Measurements from ENCODE around the gene LGALS9B.
"Not testable (repeated sequence)": the region's sequence is repeated elsewhere in the genome, so short reads cannot be mapped to it uniquely, and the experiment has no call there.

LGALS9B gene

DNA sequence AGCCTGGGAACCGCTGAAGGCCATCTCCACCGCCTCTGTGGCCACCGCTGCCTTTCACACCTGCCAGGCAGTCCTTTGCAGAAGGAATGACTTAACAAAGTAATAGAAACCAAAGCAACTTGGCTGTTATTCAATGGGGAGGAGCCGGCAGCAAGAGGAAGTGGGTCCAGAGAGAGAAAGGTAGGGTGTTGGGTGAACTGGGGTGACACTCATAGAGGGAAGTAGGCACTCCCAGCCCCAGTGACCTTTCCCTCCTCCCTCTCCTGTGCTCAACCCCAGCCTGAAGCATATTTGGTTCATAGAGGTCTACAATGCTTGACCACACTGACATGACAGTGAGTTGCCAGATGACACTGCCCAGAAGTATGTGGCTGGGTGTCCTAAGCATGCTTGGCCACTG, at the start of gene LGALS9B:
TSS of gene LGALS9B (minus strand) at position 93 of the 400 bp plus-strand sequence. CDS start at position 24, 69 bp downstream.
- DNase-seq (ENCODE audit: low read depth); H3K4me3 ChIP-seq (ENCODE audit: low read depth, low read length); in situ Hi-C loops (cut with HindIII; ENCODE audit: low sequenced_read_pairs): not testable (repeated sequence)

DNA sequence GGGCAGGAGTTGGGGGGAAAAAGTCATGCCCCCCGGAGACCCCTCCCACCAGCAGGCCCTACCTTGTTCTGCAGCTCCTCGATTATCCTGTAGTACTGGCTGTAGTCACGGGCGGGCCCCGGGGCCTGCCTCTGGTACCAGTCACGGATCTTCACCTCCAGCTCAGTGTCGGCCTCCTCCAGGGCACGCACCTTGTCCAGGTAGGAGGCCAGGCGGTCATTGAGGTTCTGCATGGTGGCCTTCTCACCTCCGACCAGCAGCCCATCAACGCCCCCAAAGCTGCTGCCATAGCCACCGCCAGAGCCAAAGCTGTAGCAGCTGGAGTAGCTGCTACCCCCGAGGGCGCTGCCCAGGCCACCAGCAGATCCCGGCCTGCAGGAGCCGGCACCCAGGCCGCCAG, 49.6 kb upstream of the LGALS9B start:
- H3K4me3 ChIP-seq (ENCODE audit: low read depth, low read length); DNase-seq (ENCODE audit: low read depth); in situ Hi-C loops (cut with HindIII; ENCODE audit: low sequenced_read_pairs): not testable (repeated sequence)

DNA sequence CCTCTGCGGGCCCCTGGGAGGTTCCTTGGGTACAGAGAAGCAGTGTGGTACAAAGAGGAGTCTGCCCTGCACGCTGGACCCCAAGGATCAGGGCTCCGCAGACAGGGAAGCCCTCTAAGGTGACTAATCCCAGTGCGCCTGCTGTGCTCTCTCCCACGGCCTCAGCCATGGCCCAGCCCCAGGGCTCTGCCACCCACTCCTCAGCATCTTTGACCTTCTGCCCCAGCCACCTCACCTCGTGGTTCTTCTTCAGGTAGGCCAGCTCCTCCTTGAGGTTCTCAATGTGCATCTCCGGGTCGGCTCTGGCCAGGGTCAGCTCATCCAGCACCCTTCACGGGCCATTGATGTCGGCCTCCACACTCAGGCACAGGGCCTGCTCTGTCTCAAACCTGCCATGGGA, 47.8 kb upstream of the LGALS9B start:
- H3K4me3 ChIP-seq (ENCODE audit: low read depth, low read length); in situ Hi-C loops (cut with HindIII; ENCODE audit: low sequenced_read_pairs); DNase-seq (ENCODE audit: low read depth): not testable (repeated sequence)

DNA sequence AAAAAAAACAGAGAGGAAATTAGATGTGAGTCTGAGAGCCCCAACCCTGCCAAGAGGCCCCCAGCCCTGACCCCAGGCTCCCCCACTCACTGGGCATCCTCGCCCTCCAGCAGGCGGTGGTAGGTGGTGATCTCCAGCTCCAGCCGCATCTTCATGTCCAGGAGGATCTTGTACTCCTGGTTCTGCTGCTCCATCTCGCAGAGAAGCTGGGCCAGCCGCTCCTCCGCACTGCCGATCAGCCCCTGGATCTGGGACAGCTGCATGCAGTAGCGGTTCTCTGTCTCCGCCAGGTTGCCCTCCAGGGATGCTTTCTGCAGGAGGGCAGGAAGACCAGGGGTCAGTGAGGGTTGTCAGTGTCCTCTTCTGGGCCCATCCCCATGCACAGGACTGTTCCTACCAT, 46.2 kb upstream of the LGALS9B start:
- in situ Hi-C loops (cut with HindIII; ENCODE audit: low sequenced_read_pairs); H3K4me3 ChIP-seq (ENCODE audit: low read depth, low read length); DNase-seq (ENCODE audit: low read depth): not testable (repeated sequence)

DNA sequence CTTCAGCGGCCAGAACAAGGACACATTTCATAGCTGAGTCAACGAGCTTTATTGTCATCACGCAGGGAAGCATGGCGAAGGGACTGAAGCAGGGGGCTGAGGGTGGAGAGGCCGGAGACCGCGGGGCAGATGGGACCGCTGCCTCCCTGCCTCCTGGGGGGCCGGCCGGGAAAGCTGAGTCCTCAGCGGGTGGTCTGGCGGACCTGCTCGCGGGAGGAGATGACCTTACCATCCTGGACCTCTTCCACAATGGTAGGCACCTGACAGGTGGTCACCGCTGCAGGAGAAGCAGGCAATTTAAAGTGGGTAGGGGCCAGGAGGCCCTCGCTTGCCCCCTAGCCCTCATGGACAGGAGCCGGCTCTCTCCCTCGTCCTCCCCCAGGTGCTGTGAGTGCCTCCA, 45.0 kb upstream of the LGALS9B start:
- H3K4me3 ChIP-seq (ENCODE audit: low read depth, low read length); DNase-seq (ENCODE audit: low read depth); in situ Hi-C loops (cut with HindIII; ENCODE audit: low sequenced_read_pairs): not testable (repeated sequence)

DNA sequence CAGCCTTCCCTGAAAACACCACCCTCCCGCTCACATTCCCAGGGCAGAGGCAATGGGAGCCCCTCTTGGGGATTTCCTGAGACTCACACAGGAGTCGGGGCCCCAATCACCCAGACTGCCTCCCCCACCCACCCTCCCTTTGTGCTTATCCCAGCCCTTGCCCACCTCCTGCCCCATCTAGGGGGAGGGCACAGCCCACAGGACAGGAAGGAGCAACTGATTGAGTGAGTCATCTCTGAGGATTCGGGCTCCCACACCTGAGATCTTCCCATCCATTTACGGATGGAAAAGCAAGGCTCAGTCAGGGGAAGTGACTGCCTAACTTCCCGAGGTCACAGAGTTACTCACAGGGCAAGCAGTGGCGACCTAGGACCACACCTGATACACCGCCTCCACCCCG, 44.4 kb upstream of the LGALS9B start:
- DNase-seq (ENCODE audit: low read depth); in situ Hi-C loops (cut with HindIII; ENCODE audit: low sequenced_read_pairs); H3K4me3 ChIP-seq (ENCODE audit: low read depth, low read length): not testable (repeated sequence)

DNA sequence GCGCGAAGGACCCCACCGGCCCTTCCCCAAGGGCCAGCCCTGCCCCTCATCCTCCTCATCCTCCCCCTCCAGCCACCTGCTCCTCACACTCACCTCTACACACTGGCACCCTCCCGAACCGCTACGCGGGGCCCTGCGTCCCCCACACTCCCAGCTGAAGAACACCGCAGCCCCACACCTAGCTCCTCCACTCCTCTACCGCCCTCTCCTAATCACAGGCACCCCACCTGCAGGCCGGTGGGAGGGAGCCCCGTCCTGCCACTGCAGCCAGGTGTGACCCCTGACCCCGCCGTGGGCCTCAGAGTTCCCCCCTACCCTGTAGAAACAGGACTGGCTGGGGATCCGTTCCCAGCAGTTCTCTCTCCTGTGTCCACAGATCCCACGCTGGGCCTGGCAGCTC, 38.0 kb upstream of the LGALS9B start:
- H3K4me3 ChIP-seq (ENCODE audit: low read depth, low read length); DNase-seq (ENCODE audit: low read depth); in situ Hi-C loops (cut with HindIII; ENCODE audit: low sequenced_read_pairs): not testable (repeated sequence)

DNA sequence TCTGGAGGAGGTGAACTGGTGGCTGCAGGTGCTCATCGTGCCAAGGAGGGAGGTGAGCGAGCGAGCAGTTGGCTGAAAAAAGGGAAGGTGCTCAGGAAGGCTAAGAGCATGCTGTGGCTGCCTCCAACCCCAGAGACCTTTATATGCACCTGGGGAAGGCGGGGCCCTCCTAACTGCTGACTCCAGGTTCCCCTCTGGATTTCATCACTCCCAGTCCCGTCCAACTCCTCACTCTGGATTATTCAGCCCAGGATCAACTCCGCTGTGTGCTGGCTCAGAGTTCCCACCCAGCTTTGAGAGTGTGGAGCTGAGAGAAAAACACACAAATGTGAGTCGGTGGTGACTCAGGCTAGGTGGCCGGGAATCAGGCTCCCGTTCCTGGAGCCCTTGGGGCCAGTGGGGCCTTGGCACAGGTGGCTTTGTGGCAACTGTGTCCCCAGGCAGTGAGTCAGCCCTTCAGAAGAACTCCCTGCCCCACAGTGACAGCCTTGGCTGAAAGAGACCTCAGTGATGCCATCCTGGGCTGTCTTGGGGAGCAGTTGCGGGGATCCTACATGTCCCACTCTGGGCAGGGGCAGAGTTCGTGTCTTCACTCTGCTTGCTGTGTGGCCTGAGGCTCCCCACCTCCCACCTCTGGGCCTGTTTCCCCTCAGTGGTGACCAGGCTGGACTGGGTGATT, 37.2 kb upstream of the LGALS9B start:
- H3K4me3 ChIP-seq (ENCODE audit: low read depth, low read length); DNase-seq (ENCODE audit: low read depth); in situ Hi-C loops (cut with HindIII; ENCODE audit: low sequenced_read_pairs): not testable (repeated sequence)

DNA sequence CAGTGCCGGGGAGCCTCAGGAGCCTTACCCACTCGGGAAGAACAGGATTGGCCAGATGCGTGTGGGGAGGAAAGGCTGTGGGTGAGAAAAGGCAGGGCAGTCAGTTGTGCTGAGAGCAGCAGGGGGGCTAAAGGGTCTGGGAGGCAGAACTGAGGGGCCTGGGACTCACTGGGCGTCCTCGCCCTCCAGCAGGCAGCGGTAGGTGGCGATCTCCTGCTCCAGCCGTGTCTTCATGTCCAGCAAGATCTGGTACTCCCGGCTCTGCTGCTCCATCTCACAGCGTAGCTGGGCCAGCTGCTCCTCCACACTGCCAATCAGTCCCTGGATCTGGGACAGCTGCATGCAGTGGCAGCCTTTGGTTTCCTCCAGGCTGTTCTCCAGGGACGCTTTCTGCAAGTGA, 34.6 kb upstream of the LGALS9B start:
- DNase-seq (ENCODE audit: low read depth); in situ Hi-C loops (cut with HindIII; ENCODE audit: low sequenced_read_pairs); H3K4me3 ChIP-seq (ENCODE audit: low read depth, low read length): not testable (repeated sequence)

DNA sequence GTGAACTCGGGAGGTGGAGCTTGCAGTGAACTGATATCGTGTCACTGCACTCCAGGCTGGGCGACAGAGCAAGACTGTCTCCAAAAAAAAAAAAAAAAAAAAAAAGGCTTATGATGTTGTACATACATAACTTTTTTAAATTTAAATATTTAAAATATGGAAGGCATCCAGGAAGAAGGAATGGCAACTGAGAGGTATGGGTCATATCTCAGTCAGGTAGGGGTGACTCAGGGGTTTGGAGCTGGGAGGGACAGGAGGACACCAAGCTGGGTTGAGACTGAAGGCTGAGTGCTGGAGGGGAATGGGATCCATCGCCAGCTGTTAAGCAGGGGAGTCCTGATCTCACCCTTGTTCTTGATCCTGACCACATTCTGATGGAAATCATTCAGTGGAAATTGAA, 33.0 kb upstream of the LGALS9B start:
- in situ Hi-C loops (cut with HindIII; ENCODE audit: low sequenced_read_pairs); H3K4me3 ChIP-seq (ENCODE audit: low read depth, low read length); DNase-seq (ENCODE audit: low read depth): not testable (repeated sequence)

DNA sequence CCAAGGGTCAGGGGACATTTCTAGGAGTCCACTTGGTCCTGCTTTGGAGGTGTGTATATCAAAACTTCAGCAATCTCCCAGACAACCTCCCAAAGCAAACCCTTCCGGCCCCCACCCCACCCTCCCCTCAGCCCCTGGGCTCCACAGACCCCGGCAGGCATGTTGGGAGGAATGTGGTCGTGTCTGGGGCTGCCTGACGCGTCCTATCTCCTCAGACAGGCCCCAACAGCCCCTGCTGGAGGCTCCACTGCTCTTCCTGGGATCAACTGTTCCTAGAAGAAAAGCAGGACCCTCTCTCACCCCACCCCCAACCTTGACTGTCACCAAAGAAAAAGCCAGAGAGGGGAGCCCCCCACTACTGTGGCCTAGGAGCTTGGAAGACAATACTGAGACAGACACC, 28.1 kb upstream of the LGALS9B start:
- not testable (repeated sequence) for DNase-seq (ENCODE audit: low read depth)

DNA sequence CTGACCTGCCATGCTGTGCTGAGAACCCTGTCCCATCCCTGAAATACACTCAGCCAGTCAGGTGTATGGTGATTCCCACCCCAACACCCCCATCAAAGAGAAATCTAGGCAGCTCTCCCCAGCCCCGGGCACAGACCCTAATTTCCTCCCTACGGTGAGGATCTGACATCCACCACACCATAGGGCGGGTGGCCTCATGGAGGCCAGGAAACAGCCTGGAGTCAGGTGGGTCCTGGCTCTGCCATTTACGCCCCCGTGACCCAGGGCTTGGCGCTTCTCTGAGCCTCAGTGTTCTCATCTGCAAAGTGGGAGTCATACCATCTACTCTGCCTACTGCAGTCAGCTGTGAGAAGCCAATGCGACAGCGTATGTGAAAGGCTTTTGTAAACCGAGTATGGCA, 27.4 kb upstream of the LGALS9B start:
- DNase-seq (ENCODE audit: low read depth); H3K4me3 ChIP-seq (ENCODE audit: low read depth, low read length); in situ Hi-C loops (cut with HindIII; ENCODE audit: low sequenced_read_pairs): not testable (repeated sequence)

More for the DNA sequence above, 28.1 kb upstream of the LGALS9B start:
- H3K4me3 ChIP-seq (ENCODE audit: low read depth, low read length); in situ Hi-C loops (cut with HindIII; ENCODE audit: low sequenced_read_pairs): not testable (repeated sequence)

DNA sequence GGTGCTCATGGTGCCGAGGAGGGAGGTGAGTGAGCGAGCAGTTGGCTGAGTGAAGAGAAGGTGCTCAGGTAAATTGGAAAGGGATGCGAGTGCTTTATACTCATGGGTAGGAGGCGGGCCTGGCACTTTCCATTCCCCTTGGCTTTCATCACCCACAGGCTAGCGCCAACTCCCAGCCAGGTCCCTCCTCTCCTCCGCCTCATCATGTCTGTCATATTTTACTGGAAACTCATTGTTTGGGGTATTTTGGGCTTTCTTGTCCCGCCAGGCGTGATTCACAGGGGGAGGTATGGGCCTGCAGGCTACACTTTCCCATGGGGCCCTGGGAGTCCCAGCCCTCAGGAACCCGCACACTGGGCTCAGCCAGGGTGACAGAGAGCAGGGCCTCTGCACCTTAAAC, 26.8 kb upstream of the LGALS9B start:
- in situ Hi-C loops (cut with HindIII; ENCODE audit: low sequenced_read_pairs); DNase-seq (ENCODE audit: low read depth); H3K4me3 ChIP-seq (ENCODE audit: low read depth, low read length): not testable (repeated sequence)

DNA sequence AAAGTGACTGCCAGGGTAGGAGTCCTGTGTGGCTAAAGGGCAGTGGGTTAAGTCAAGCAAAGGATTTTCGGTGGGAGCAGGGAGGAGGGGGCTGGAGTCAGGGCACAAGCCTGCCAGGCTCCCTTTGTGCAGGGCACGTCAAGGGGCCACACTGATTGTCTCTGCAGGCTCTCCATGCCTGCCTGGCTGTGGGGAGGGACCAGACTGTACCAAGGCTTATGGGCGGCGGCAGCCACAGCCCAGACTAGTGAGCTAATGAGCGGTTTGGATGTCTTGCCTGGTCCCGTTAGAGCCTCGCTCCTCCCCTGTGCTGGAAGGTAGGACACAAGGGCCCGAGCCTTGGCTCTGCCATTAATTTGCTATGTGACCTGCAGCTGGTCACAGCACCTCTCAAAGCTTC, 25.6 kb upstream of the LGALS9B start:
- H3K4me3 ChIP-seq (ENCODE audit: low read depth, low read length); in situ Hi-C loops (cut with HindIII; ENCODE audit: low sequenced_read_pairs); DNase-seq (ENCODE audit: low read depth): not testable (repeated sequence)

DNA sequence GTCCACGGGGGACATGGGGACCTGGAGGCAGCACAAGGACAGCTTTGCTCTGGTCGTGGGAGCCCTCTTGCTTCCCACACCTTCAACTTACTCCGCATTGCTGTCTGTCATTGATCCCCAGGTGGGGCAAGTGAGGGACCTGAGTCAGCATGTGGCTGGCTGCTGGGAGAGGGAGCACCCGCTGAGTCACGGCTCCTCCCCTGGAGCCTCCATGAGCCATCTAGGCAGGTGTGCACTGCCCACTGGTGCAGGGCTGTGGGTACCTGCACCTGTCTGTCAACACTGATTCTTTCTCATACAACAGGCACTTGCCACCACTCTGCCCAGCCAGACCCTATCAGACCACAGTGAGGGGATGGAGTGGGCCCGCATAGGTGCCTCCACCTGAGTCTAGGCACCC, 24.8 kb upstream of the LGALS9B start:
- DNase-seq (ENCODE audit: low read depth); in situ Hi-C loops (cut with HindIII; ENCODE audit: low sequenced_read_pairs); H3K4me3 ChIP-seq (ENCODE audit: low read depth, low read length): not testable (repeated sequence)

DNA sequence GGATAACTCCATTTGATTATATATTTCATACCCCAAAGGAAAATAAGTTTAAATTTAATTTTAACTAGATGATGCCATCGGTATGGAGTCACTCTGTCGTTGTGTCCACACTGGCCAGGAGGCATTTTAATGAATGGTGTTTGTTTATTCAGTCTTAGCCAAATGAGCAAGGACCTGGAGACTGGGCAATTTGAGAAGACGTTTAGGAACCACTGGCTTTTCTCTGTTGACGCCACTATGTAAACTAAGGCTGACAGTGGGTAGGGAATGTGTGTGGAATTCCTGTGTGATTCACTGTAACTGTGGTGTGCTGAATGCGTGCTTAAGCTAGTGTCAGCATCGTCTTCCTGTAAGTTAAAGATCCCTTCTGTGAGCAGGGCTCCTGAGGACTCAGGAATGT, 17.6 kb upstream of the LGALS9B start:
- peak; percentile 46 for DNase-seq (ENCODE audit: low read depth)
- in situ Hi-C loops (cut with HindIII; ENCODE audit: low sequenced_read_pairs); H3K4me3 ChIP-seq (ENCODE audit: low read depth, low read length): not testable (repeated sequence)

DNA sequence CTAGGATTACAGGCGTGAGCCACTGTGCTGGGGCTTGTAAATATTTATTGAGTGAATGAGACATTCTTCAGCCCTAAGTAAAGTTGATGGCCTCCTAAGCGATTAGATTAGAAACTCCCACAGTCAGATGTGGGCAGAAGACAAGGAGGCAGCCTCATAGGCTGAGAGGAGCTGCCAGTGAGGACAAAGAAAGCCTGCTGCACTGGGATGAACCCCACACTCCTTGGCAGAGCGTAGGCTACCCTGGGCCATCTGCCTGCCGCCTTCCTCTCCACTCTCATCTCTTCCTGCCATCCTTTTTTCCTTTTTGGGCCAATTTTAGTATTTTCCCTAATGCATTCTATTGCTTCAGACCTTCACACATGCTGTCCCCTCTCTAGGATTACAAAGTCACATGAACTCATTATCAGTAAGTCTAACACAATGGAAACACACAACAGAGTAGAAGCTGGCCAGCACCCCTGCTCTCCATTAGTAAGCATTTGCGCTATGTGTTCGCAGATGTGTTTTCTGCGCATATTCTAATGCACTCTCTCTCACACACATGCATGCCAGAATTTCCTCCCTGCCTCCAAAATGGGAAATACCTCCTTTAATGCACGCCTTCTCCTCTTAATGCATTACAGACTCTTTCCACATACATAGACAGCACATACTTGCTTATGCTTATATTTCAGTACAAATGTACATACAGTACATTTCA, 12.7 kb upstream of the LGALS9B start:
- H3K4me3 ChIP-seq (ENCODE audit: low read depth, low read length); DNase-seq (ENCODE audit: low read depth); in situ Hi-C loops (cut with HindIII; ENCODE audit: low sequenced_read_pairs): not testable (repeated sequence)

DNA sequence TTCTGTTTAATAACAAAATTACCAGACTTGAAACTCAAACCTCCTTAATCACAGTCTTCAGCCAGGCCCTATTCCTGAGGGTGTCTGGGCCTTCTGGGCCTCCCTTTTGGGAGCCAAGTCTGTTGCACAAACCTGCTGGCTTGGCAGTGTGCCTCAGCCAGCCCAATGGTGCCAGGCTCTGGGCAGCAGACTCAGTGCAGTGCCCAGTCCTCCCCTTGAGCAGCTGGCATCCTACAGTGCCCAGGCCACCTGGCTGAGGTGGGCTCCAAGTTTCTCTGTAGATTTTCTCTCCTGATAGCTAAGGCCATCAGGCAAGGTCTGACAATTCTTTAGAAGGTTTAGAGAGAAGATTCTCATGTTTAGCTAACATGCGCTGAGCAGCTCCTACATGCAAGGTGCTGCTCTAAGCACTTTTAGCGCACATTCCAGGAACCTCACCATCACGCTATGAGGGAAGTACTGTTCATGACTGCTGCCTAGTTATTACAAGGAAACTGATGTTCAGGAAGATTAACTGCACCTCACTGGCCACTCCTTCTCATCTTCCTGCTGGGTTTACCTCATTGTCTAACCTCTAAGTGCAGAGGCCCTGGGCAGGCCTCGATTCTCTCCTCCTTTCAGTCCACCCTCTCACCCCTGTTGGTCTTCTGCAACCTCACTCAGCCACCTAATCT, 10.2 kb upstream of the LGALS9B start:
- DNase-seq (ENCODE audit: low read depth); H3K4me3 ChIP-seq (ENCODE audit: low read depth, low read length); in situ Hi-C loops (cut with HindIII; ENCODE audit: low sequenced_read_pairs): not testable (repeated sequence)
